Esophagus squamous epithelium (tissue), 4 donors: ENCODE data around the gene FMNL1.

Experiments used
- CTCF ChIP-seq, 6 experiments: fragments of 450-650 bp in 4 of 6; fragments of 200-600 bp in 2 of 6; sonication (generic) in 2 of 6; IDR thresholded peaks; one replicate each; pipeline ENCODE4 v1.5.1; 2016 to 2019; ENCODE audit warnings: antibody characterized with exemption in 6 of 6, mild to moderate bottlenecking in 4 of 6, moderate library complexity in 4 of 6
- POLR2A ChIP-seq, 4 donors: fragments of 450-650 bp; IDR thresholded peaks; one replicate each; pipeline ENCODE4 v1.6.1; 2017; ENCODE audit warnings: antibody characterized with exemption in 4 of 4, mild to moderate bottlenecking in 4 of 4, moderate library complexity in 3 of 4

GRCh38 chr17:45230787-45231480, 9.2 kb downstream of the FMNL1 start:
- TF ChIP-seq CTCF (IDR thresholded peaks at IDR 0.05): no peak
- TF ChIP-seq POLR2A (IDR thresholded peaks at IDR 0.05): no peak
